ENCODE results near the gene NOL12.
"Not testable (repeated sequence)": the region's sequence is repeated elsewhere in the genome, so short reads cannot be mapped to it uniquely, and the experiment has no call there.

Gene NOL12

DNA sequence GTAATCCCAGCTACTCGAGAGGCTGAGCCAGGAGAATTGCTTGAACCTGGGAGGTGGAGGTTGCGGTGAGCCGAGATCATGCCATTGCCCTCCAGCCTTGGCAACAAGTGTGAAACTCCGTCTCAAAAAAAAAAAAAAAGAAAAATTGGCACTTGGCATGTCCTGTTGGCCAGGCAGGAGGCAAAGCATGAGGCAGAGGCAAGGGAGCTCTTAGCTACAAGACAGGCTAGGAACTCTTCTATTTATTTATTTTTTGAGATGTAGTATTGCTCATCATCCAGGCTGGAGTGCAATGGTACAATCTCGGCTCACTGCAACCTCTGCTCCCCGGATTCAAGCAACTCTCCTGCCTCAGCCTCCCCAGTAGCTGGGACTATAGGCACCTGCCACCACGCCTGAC, 8.0 kb downstream of the NOL12 start:
- H3K9me3 ChIP-seq (ENCODE audit: control insufficient read depth, insufficient read depth, low read depth, low read length); H3K27ac ChIP-seq (ENCODE audit: extremely low read depth, low read depth, low read length); POLR2A ChIA-PET; H3K4me1 ChIP-seq (ENCODE audit: control insufficient read depth, insufficient read depth, low read length); H3K4me3 ChIP-seq (ENCODE audit: low read depth, low read length): not testable (repeated sequence)
- H3K36me3 ChIP-seq (ENCODE audit: control insufficient read depth in 2 of 2, insufficient read depth in 1 of 2, low read length in 2 of 2) = peaks cover 10 to 44% of the 10 kb centered on the region in 2 experiments; a peak in 2 of 3 replicates
- TF ChIP-seq SCRT1 (tag by site-specific recombination; IDR thresholded peaks at IDR 0.05; ENCODE audit: borderline replicate concordance) = 0 out of 2 replicates have a peak, but pooled peaks have one; percentile 9
- CTCF ChIA-PET = interaction anchor here (1.3 to 2.3 kb wide), 2 partner anchors 12 to 51 kb away, joined by 4 to 14 read pairs; no protein-coding TSS in a partner anchor

DNA sequence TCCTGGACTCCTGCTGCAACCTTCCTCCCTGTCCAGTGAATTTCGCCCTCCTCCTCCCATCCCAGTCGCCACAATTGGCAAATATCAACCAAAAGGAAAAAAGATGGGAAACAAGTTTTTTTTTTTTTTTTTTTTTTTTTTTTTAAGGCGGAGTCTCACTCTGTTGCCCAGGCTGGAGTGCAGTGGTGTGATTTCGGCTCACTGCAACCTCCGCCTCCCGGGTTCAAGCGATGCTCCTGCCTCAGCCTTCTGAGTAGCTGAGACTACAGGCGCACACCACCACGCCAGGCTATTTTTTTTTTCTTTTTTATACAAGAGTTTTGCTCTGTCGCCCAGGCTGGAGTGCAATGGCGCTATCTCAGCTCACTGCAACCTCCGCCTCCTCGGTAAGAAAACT, 10.1 kb downstream of the NOL12 start:
- peaks cover 10 to 26% of the 10 kb centered on the region in 2 experiments; a peak in 2 of 3 replicates for H3K36me3 ChIP-seq (ENCODE audit: control insufficient read depth in 2 of 2, insufficient read depth in 1 of 2, low read length in 2 of 2)
- not testable (repeated sequence) for H3K9me3 ChIP-seq (ENCODE audit: control insufficient read depth, insufficient read depth, low read depth, low read length); H3K4me3 ChIP-seq (ENCODE audit: low read depth, low read length); H3K4me1 ChIP-seq (ENCODE audit: control insufficient read depth, insufficient read depth, low read length); H3K27ac ChIP-seq (ENCODE audit: extremely low read depth, low read depth, low read length)
- ChIA-PET POLR2A (interaction anchor here (0.8 to 1.6 kb wide), 2 partner anchors 10 to 38 kb away, joined by 3 to 11 read pairs; partner anchors contain the start of gene NOL12), CTCF (interaction anchor here (0.6 to 3.1 kb wide), 7 partner anchors 12 to 131 kb away, joined by 3 to 13 read pairs (median 4); no protein-coding TSS in a partner anchor)
- peak; percentile 64; the same call in 1 of the 2 replicates for TF ChIP-seq ZNF121 (tag by site-specific recombination; IDR thresholded peaks at IDR 0.05)
- peak; percentile 88 for TF ChIP-seq ZNF362 (tag by site-specific recombination; IDR thresholded peaks at IDR 0.05)

- ChIA-PET POLR2A (interaction anchor here (0.8 to 1.6 kb wide), 2 partner anchors 10 to 39 kb away, joined by 3 to 11 read pairs; partner anchors contain the start of gene NOL12), CTCF (interaction anchor here (0.6 to 3.1 kb wide), 8 partner anchors 9 to 131 kb away, joined by 3 to 13 read pairs (median 4); no protein-coding TSS in a partner anchor)
- Histone ChIP-seq H3K4me1 (ENCODE audit: control insufficient read depth, insufficient read depth, low read length) (peaks cover 6% of the 10 kb centered on the region), H3K36me3 (ENCODE audit: control insufficient read depth in 2 of 2, insufficient read depth in 1 of 2, low read length in 2 of 2) (peaks cover 10 to 20% of the 10 kb centered on the region in 2 experiments; a peak in 2 of 3 replicates), H3K4me3 (ENCODE audit: low read depth, low read length) (no peak within 1 kb of the TSS), H3K9me3 (ENCODE audit: control insufficient read depth, insufficient read depth, low read depth, low read length) (no peaks in the 10 kb centered on the region), H3K27ac (ENCODE audit: extremely low read depth, low read depth, low read length) (no peak within 1 kb of the TSS)
- TF ChIP-seq ZBTB7A (tag by site-specific recombination; IDR thresholded peaks at IDR 0.05; ENCODE audit: low read depth) = no peak
- no peak for TF ChIP-seq ZNF560 (tag by site-specific recombination; IDR thresholded peaks at IDR 0.05; ENCODE audit: borderline replicate concordance)
- TF ChIP-seq ZNF404 (tag by site-specific recombination; IDR thresholded peaks at IDR 0.05) = no peak
- TF ChIP-seq WT1 (tag by site-specific recombination; IDR thresholded peaks at IDR 0.05) = peak; percentile 54; the same call in 1 of the 2 replicates
- no peak; the same call in 1 of the 2 replicates for TF ChIP-seq ZSCAN30 (tag by site-specific recombination; IDR thresholded peaks at IDR 0.05)
- TF ChIP-seq SCRT1 (tag by site-specific recombination; IDR thresholded peaks at IDR 0.05; ENCODE audit: borderline replicate concordance) = no peak
- peak; percentile 80; the same call in 1 of the 2 replicates for TF ChIP-seq KLF9 (tag by site-specific recombination; IDR thresholded peaks at IDR 0.05; ENCODE audit: low read depth)
- peak; percentile 39; the same call in 1 of the 2 replicates for TF ChIP-seq BCL11A (tag by site-specific recombination; IDR thresholded peaks at IDR 0.05; ENCODE audit: low read depth)
- TF ChIP-seq ZFP3 (tag by site-specific recombination; IDR thresholded peaks at IDR 0.05; ENCODE audit: low read depth) = no peak
- no peak for TF ChIP-seq MEIS1 (CRISPR knock-in tag; IDR thresholded peaks at IDR 0.05; ENCODE audit: borderline replicate concordance)
- TF ChIP-seq ZNF19 (tag by site-specific recombination; IDR thresholded peaks at IDR 0.05; ENCODE audit: low read depth) = no peak
- TF ChIP-seq, protein P1, sequence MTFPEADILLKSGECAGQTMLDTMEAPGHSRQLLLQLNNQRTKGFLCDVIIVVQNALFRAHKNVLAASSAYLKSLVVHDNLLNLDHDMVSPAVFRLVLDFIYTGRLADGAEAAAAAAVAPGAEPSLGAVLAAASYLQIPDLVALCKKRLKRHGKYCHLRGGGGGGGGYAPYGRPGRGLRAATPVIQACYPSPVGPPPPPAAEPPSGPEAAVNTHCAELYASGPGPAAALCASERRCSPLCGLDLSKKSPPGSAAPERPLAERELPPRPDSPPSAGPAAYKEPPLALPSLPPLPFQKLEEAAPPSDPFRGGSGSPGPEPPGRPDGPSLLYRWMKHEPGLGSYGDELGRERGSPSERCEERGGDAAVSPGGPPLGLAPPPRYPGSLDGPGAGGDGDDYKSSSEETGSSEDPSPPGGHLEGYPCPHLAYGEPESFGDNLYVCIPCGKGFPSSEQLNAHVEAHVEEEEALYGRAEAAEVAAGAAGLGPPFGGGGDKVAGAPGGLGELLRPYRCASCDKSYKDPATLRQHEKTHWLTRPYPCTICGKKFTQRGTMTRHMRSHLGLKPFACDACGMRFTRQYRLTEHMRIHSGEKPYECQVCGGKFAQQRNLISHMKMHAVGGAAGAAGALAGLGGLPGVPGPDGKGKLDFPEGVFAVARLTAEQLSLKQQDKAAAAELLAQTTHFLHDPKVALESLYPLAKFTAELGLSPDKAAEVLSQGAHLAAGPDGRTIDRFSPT (tag by site-specific recombination; IDR thresholded peaks at IDR 0.05) = peak; percentile 75; the same call in 1 of the 2 replicates
- TF ChIP-seq HOXD13 (CRISPR knock-in tag; IDR thresholded peaks at IDR 0.05; ENCODE audit: borderline replicate concordance) = no peak
- no peak for TF ChIP-seq ZNF155 (tag by site-specific recombination; IDR thresholded peaks at IDR 0.05)
- TF ChIP-seq ZNF561 (tag by site-specific recombination; IDR thresholded peaks at IDR 0.05; ENCODE audit: borderline replicate concordance) = no peak; the same call in 1 of the 2 replicates
- TF ChIP-seq ZNF335 (tag by site-specific recombination; conservative IDR thresholded peaks at IDR 0.05) = no peak
- TF ChIP-seq FEZF1 (tag by site-specific recombination; IDR thresholded peaks at IDR 0.05) = no peak
- TF ChIP-seq OSR2 (tag by site-specific recombination; IDR thresholded peaks at IDR 0.05) = no peak
- no peak for TF ChIP-seq ZNF416 (tag by site-specific recombination; IDR thresholded peaks at IDR 0.05)
- TF ChIP-seq PATZ1 (tag by site-specific recombination; IDR thresholded peaks at IDR 0.05) = peak; percentile 56
These were observed 10.8 kb downstream of the NOL12 start, which contains the start of gene TRIOBP for GRCh38 chr22:37696657-37697537. TSS of gene TRIOBP (plus strand) at chr22:37697048. CDS start at chr22:37701366, 4,318 bp downstream.
